Type B pancreatic cell (in vitro differentiated cells): ENCODE results near the gene VEPH1. TPM values are rescaled to one million over a fixed set of nuclear protein-coding genes. Genes with fewer than 3 reads are reported as not detected.

Source experiments
- DNase-seq: peaks from one replicate; pipeline ENCODE4 v3.0.0; 2021; ENCODE audit warnings: mixed read lengths; ENCODE audit not compliant: unreplicated experiment; ENCODE audit errors: extremely low spot score
- H3K27ac Mint-ChIP-seq: 2 replicates; pipeline ENCODE4 v1.8.0; 2021; ENCODE audit warnings: mild to moderate bottlenecking, mixed read lengths
- H3K27me3 Mint-ChIP-seq: 2 replicates; pipeline ENCODE4 v1.8.0; 2021; ENCODE audit warnings: mixed read lengths
- H3K36me3 Mint-ChIP-seq: 2 replicates; pipeline ENCODE4 v1.8.0; 2021; ENCODE audit warnings: mixed read lengths
- H3K4me1 Mint-ChIP-seq: one replicate; pipeline ENCODE4 v1.8.0; 2021; ENCODE audit warnings: mixed read lengths; ENCODE audit not compliant: unreplicated experiment
- H3K4me3 Mint-ChIP-seq: 2 replicates; pipeline ENCODE4 v1.8.0; 2021; ENCODE audit warnings: mild to moderate bottlenecking, mixed read lengths
- H3K9me3 Mint-ChIP-seq: 2 replicates; pipeline ENCODE4 v1.8.0; 2021; ENCODE audit warnings: mixed read lengths
- total RNA-seq: library from RNA; stranded (reverse); gene quantifications from 2 replicates; pipeline ENCODE4 v1.2.1, GENCODE V29; 2021; ENCODE audit warnings: low replicate concordance
- TF ChIP-seq, protein P1 (sequence below): fragments of 200-600 bp; sonication (generic); conservative IDR thresholded peaks from 2 replicates; pipeline ENCODE4 v1.5.0; 2021; ENCODE audit warnings: antibody characterized with exemption, mild to moderate bottlenecking

The VEPH1 gene
- total RNA-seq, 1 donor from 2014 or later: 5.9 TPM

DNA sequence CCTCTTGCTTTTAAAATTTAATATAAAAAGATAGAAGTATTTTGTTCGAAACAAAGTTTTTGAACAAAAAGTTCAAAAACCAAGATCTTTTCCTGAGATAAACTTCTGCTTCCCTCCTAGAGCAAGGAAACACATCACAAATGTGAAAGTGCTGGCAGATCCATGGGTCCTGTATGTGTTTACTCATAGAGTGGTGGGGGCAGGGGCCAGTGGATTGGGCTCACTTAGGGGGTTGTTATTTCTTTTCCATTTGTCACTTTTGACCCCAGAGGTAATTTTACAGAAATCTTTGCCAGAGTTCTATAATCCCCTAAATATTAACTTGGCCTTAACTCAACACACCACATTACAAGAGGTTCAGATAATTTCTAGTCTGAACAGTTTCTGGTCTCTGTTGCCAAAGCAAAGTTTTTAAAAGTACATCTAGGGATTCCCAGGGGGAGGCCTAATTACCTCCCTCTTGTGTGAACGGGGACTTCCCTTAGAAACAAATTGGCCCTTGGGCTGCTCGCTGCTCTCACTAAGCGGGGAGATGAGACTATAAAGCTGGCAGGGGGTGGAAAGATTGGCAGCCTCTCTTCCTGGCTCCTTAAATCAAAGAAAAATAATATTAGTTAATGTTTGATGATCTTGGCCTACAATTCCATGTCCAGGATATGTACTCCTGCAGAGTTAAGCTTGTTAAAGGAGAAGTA, 133.3 kb downstream of the VEPH1 start:
- TF ChIP-seq, protein P1, sequence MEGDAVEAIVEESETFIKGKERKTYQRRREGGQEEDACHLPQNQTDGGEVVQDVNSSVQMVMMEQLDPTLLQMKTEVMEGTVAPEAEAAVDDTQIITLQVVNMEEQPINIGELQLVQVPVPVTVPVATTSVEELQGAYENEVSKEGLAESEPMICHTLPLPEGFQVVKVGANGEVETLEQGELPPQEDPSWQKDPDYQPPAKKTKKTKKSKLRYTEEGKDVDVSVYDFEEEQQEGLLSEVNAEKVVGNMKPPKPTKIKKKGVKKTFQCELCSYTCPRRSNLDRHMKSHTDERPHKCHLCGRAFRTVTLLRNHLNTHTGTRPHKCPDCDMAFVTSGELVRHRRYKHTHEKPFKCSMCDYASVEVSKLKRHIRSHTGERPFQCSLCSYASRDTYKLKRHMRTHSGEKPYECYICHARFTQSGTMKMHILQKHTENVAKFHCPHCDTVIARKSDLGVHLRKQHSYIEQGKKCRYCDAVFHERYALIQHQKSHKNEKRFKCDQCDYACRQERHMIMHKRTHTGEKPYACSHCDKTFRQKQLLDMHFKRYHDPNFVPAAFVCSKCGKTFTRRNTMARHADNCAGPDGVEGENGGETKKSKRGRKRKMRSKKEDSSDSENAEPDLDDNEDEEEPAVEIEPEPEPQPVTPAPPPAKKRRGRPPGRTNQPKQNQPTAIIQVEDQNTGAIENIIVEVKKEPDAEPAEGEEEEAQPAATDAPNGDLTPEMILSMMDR: no peak
- Mint-ChIP-seq H3K4me3 (no peak overlapping the region), H3K9me3 (peaks cover 4% of the 10 kb centered on the region), H3K27ac (no peak overlapping the region), H3K27me3 (no peaks in the 10 kb centered on the region), H3K4me1 (peaks cover 42% of the 10 kb centered on the region), H3K36me3 (no peaks in the 10 kb centered on the region)
- no peak for DNase-seq

DNA sequence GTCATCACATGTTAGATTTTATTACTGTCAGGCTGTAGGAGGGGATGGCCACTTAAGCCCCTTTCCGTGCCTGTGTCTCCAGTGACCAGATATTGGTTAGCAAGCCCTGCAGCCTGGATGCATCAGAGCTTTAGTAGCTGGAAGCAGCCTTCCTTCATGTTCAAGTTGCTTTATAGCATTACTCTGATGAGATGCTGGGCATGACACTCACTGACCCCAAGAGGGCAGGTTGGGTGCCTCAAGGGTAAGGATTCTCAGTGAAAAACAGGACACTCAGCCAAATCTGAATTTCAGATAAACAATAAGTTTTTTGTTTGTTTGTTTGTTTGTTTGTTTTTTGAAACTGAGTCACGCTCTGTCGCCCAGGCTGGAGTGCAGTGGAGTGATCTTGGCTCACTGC, 135.0 kb downstream of the VEPH1 start:
- Mint-ChIP-seq H3K9me3 (peaks cover 4% of the 10 kb centered on the region), H3K4me1 (peaks cover 36% of the 10 kb centered on the region), H3K36me3 (no peaks in the 10 kb centered on the region), H3K4me3 (no peak overlapping the region), H3K27me3 (no peaks in the 10 kb centered on the region), H3K27ac (no peak overlapping the region)
- no peak for DNase-seq
- TF ChIP-seq, protein P1: no peak

DNA sequence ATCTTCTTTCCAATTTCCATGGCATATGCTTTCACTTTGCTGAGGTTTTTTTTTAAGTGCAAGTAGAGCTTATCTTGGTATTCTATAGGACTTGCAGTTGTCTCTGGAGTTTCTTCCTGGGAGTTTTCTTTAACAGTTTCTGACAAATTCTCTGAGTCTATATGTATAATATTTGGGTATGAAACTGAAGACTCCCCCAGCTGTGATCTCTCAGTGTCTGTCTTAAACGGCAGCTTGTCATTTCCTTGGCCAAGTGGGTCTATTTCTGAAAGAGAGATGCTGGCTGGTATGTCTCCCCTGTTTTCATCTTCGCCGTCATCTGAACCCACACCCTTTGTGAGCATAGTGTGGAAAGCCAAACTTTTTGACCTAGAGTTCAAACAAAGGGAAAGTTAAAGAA, 139.8 kb downstream of the VEPH1 start:
- peaks cover 24% of the 10 kb centered on the region for H3K4me1 Mint-ChIP-seq
- H3K9me3 Mint-ChIP-seq: no peaks in the 10 kb centered on the region
- no peaks in the 10 kb centered on the region for H3K36me3 Mint-ChIP-seq
- TF ChIP-seq, protein P1: no peak
- H3K4me3 Mint-ChIP-seq: no peak overlapping the region
- no peaks in the 10 kb centered on the region for H3K27me3 Mint-ChIP-seq
- DNase-seq: no peak
- no peak overlapping the region for H3K27ac Mint-ChIP-seq

DNA sequence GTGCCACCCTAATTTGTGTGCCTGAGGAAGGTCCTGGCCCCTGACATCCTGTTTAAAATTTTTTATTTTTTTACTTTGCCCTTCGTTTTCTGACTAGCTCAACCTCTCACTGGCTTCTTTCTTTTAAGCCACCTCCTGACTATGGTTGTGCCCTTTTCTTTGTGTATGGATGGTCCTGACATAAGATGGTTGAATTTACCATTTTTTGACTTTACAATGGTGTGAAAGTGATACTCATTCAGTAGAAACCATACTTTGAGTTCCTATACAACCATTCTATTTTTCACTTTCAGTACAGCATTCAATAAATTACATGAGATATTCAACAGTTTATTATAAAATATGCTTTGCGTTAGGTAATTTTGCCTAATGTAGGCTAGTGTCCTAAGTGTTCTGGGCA, 140.9 kb downstream of the VEPH1 start:
- H3K27ac Mint-ChIP-seq: no peak overlapping the region
- no peaks in the 10 kb centered on the region for H3K36me3 Mint-ChIP-seq
- peaks cover 20% of the 10 kb centered on the region for H3K4me1 Mint-ChIP-seq
- H3K4me3 Mint-ChIP-seq: no peak overlapping the region
- no peak for DNase-seq
- H3K9me3 Mint-ChIP-seq: no peaks in the 10 kb centered on the region
- no peaks in the 10 kb centered on the region for H3K27me3 Mint-ChIP-seq
- TF ChIP-seq, protein P1: no peak

DNA sequence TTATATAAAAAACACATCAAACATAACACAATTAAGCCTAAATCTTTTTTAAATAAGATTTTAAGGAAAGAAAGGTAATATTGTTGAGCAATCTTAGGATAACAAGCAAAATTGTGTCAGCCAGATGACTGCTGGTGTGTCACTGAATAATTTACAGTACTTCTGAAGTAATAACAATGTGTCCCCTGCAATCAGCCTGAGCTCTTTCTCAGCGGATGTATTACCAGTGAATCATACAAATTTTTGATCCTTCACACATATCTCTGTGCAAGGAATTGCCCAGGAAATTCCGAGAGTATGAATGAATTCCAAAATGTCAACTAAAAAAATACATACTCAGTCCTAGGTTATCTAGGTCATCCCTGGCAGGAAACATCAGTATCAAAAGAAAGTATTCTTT, 143.2 kb downstream of the VEPH1 start:
- Mint-ChIP-seq H3K4me3 (no peak overlapping the region), H3K4me1 (peaks cover 20% of the 10 kb centered on the region), H3K9me3 (no peaks in the 10 kb centered on the region), H3K27me3 (no peaks in the 10 kb centered on the region), H3K27ac (no peak overlapping the region), H3K36me3 (no peaks in the 10 kb centered on the region)
- DNase-seq: no peak
- TF ChIP-seq, protein P1: no peak
